Thyroid gland (tissue), 4 donors: ENCODE data around the gene CXCL16.

Source experiments
- POLR2A ChIP-seq, 2 donors: fragments of 450-650 bp; IDR thresholded peaks; one replicate each; pipeline ENCODE4 v1.6.1; 2017; ENCODE audit warnings: antibody characterized with exemption in 2 of 2, mild to moderate bottlenecking in 2 of 2, moderate library complexity in 1 of 2
- TF ChIP-seq, protein P1 (sequence below), 6 experiments: fragments of 200-600 bp in 3 of 6; fragments of 450-650 bp in 3 of 6; sonication (generic) in 3 of 6; IDR thresholded peaks; one replicate each; pipeline ENCODE4 v1.5.1; 2016 to 2019; ENCODE audit warnings: antibody characterized with exemption in 6 of 6, mild to moderate bottlenecking in 2 of 6, inconsistent platforms in 1 of 6, moderate library complexity in 1 of 6

DNA sequence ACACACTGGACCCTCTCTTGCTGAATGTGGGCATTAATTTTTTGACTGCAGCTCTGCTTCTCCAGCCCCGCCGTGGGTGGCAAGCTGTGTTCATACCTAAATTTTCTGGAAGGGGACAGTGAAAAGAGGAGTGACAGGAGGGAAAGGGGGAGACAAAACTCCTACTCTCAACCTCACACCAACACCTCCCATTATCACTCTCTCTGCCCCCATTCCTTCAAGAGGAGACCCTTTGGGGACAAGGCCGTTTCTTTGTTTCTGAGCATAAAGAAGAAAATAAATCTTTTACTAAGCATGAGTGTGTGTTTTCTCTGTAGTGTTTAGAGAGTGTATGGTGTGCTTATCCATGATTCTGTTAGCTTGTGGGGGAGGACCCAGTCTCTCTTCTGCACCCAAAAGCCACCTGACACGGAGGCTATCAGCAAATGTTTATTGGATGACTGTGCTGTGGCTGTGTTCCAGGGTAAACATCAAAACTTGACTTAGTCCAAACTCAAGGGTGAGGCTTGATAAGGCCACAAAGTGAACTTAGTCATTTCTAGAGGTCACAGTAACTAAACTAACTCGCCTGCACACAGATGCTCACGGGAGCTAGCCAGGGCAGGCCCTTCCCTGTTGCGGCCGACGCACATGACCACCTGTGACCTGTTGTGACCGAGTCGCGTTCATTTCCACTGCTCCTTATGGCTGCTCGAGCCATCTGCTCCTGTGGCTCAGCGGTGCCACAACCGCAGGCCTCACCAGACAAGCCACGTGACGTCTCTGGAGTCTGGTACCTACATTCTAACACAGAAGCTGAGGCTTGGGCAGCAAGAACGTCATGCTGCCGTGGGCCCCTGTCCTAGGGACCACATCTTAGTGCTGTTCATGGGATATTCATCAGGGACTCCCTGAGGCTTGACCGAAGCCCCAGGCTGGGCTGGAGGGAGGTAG, 18.3 kb downstream of the CXCL16 start:
- TF ChIP-seq, protein P1, sequence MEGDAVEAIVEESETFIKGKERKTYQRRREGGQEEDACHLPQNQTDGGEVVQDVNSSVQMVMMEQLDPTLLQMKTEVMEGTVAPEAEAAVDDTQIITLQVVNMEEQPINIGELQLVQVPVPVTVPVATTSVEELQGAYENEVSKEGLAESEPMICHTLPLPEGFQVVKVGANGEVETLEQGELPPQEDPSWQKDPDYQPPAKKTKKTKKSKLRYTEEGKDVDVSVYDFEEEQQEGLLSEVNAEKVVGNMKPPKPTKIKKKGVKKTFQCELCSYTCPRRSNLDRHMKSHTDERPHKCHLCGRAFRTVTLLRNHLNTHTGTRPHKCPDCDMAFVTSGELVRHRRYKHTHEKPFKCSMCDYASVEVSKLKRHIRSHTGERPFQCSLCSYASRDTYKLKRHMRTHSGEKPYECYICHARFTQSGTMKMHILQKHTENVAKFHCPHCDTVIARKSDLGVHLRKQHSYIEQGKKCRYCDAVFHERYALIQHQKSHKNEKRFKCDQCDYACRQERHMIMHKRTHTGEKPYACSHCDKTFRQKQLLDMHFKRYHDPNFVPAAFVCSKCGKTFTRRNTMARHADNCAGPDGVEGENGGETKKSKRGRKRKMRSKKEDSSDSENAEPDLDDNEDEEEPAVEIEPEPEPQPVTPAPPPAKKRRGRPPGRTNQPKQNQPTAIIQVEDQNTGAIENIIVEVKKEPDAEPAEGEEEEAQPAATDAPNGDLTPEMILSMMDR (IDR thresholded peaks at IDR 0.05), result no peak
- no peak for TF ChIP-seq POLR2A (IDR thresholded peaks at IDR 0.05)
